ENCODE measurements around the gene TPK1.
A peak's percentile ranks its signal among the peaks of the same experiment; 100 is the strongest.
"Not testable (repeated sequence)": the region's sequence is repeated elsewhere in the genome, so short reads cannot be mapped to it uniquely, and the experiment has no call there.

The TPK1 gene

DNA sequence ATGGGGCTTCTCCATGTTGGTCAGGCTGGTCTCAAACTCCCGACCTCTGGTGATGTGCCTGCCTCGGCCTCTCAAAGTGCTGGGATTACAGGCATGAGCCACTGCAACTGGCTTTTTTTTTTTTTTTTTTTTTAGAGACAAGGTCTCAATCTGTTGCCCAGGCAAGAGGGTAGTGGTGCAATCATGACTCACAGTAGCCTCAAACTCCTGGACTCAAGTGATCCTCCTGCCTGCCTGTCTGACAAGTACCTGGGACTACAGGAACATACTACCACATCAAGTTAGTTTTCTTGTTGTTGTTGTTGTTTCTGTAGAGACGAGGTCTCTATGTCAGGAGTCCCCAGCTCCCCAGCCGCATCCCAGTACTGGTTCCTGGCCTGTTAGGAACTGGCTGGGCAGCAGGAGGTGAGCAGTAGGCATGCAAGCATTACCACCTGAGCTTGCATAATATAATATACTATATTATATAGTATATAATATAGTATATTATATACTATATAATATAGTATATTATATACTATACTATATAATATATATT is 55.7 kb downstream of the TPK1 start:
- DNase-seq (ENCODE audit: low read depth in 3 of 3, low spot score in 1 of 3): no peak

DNA sequence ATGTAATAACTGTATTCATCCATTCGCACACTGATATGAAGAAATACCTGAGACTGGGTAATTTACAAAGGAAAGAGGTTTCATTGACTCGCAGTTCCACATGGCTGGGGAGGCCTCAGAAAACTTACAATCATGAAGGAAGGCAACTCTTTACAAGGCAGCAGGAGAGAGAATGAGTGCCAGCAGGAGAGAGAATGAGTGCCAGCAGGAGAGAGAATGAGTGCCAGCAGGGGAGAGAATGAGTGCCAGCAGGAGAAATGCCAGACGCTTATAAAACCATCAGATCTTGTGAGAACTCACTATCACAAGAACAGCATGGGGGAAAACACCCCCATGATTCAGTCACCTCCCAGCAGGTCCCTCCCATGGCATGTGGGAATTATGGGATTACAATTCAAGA is 58.0 kb downstream of the TPK1 start:
- not testable (repeated sequence) for DNase-seq (ENCODE audit: low read depth in 3 of 3, low spot score in 1 of 3)

DNA sequence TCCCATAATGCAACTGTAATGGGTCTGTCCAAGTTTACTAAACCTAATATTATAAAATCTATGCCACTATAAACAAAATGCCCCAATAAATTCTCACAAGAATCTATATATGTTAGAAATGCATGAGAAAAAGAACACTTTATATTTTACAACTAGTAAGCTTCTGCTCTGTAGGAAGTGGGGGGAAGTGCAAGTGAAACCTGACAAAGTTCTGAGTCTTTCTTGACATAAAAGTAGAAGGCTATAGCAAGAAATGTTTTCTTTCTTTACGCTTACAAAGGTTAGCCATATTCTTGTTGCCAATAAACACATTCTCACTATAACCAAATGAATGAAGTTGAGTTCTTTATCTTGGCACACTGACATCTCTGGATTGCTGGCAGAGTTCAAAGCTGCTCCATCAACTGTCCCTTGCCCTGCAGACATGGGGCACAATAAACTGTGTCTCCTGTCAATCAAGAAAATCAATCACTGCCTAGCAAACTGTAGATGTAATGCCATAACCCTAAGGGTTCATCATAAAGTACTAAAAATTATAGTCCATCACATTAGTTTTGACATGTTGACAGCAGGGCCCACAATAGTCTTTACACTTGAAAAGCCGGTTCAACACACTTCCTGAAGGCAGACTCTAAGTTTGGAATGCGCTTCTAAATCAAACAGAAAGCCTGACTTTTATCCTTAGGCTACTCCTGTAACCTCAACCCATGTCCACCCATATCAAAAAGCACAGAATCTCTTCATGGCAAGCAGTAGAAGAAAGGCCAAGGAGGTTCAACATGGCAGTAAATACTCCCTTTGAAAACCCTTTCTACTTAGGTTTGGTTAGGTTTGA is 58.6 kb downstream of the TPK1 start:
- DNase-seq (ENCODE audit: low read depth in 3 of 3, low spot score in 1 of 3): no peak

DNA sequence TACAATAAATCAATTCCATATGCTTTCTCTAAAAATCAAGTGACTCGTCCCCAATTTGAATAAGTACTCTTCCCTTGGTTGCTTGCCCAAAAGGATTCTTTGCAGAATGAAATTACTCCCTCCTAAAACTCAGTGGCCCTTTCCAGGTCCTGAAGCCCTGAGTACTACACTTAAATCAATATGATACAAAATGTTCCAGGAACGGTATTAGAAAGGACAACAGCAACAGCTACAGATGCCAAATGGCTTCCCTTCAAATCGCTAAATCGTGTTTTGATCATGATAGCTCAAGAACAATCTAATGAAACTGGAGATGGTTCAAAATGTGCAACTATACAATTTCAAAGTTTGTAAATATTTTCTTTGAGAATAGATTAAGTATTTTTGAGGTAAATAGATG is 59.4 kb downstream of the TPK1 start:
- DNase-seq (ENCODE audit: low read depth in 3 of 3, low spot score in 1 of 3): no peak

DNA sequence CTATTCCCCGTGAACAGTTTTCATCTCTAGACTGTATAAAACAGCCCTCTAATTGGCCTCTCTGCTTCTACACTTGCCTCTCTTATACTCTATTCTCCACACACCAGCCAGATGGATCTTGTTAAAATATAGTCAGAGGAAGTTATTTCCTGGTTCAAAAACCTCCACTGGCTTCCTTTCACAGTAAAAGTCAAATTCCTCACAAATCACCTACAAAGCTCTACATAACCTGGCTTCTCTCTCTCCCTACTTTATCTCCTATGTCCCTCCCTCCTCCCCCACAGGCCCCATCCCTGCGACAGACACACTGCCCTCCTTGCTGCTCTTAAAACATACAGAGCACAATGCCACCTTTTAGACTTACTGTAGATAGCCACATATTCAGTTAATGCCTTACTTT is 60.1 kb downstream of the TPK1 start:
- DNase-seq (ENCODE audit: low read depth in 3 of 3, low spot score in 1 of 3): no peak

DNA sequence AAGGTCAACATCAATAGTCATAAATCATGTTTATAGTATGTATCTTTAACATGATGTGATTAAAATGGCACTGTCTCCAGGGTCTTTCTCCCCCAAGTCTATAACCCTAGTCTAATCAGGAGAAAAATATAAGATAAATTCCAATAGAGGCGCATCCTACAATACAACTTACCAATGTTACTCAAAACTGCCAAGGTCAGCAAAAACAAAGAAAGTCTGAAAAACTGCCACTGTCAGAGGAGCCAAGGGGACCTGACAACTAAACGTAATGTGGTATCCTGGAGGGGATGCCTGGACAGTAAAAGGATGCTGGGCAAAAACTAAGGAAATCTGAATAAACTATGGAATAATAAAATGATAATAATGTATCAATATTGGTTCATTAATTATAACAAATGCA is 63.9 kb downstream of the TPK1 start:
- no peak for DNase-seq (ENCODE audit: low read depth in 3 of 3, low spot score in 1 of 3)

DNA sequence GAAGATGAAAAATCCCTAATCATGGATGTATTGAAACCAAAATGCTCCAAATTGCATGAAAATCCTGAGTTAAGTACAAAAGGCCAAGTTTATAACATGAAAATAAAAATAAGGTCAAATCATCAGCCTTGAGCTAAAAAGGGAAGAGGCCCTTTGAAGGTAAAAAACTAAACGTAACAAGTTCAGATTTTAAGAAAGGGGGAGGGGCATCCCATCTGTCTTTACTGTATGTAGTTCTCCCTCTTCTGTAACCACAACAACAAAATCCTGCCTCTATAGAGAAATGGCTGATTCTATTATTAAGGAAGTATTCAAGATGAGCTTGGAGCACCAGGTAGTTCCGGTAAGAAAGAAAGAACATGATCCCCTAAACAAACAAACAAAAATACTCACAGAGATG is 64.7 kb downstream of the TPK1 start:
- no peak for DNase-seq (ENCODE audit: low read depth in 3 of 3, low spot score in 1 of 3)

DNA sequence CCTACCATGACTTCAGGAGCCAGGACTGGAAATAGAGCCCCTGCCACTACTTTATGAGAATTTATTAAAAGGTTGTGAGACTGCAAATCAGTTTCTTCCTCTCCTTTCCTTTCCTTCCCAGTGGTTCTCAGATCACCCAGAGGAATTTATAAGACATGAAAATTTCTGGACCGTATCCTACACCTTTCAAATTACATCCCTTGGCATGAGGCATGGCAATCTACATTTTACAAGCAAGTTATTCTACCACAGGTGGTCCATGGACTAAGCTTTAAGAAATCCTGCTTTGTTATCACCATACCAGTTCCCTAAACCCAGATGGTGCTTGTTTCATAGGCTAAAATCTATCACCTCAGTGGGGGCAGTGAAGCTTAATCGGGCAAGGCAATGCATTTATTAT is 66.5 kb downstream of the TPK1 start:
- no peak for DNase-seq (ENCODE audit: low read depth in 3 of 3, low spot score in 1 of 3)

DNA sequence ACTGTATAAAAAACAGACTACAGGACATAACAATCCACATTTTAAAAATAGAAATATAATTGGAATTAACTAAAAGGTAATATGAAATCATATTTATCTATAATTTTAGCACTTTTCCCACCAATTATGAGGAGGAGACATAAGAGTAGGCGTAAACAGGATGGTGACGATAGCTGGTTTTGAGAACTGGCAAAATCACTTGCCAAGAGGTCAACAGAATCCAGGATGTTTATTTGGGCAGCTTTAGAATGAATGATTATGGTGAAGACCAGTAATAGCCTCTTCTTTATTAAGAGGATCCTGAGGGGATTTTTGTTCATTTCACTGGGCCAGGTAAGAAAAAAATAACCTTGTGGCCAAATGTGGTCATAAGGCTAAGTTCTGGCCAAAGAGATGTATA is 67.2 kb downstream of the TPK1 start:
- no peak for DNase-seq (ENCODE audit: low read depth in 3 of 3, low spot score in 1 of 3)

DNA sequence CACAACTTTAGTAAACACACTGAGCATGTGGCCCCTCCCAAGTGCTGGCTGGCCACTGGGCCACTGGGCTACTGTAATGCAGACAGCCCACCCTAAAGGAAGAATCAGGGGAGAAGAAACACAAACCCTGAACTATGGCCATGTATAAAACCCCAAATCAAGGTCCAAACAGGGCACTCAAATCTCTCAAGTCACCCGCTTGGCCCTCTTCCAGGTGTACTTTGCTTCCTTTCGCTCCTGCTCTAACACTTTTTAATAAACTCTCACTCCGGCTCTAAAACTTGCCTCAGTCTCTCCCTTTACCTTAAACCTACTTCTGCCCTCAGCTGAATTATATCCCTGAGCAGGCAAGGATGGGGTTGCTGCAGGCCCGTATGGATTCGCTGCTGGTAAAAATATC is 72.6 kb downstream of the TPK1 start:
- no peak for DNase-seq (ENCODE audit: low read depth in 3 of 3, low spot score in 1 of 3)

DNA sequence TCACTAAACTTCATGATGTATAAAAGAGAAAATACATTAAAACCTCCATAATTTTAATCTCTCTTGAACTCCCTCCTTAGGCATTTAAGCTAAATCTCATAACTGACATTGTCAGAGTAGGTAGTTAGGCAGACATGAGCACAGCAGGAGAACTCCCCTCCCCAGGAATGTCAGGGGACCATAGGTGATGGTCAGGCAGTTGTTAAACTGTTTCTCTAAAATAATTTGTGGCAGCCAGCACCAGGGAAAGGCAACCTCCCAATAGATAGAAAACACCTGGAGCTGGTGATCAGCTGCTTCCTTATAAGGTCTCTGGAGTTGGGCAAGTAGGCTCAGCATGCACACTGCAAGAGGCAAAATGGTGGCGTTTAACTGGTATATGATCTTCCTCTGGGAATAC is 73.0 kb downstream of the TPK1 start:
- DNase-seq (ENCODE audit: low read depth in 3 of 3, low spot score in 1 of 3): no peak

DNA sequence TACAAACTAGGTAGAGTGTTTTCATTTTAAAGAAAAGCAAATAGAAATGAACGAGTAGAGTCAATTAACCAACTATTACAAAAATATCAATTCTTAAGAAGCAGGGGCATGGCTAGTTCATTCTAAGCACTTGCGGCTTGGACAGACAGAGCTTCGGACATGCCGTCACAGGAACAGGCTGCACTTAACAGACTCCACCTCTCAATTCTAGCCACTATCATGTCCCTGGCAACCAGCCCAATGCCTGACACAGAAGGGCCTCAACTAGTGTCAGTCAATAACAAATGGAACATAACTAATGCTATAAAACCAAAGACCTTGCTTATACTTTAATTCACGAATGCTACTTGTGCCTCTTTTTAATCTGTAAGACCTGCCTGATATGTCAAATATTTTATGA is 74.4 kb downstream of the TPK1 start:
- no peak for DNase-seq (ENCODE audit: low read depth in 3 of 3, low spot score in 1 of 3)

DNA sequence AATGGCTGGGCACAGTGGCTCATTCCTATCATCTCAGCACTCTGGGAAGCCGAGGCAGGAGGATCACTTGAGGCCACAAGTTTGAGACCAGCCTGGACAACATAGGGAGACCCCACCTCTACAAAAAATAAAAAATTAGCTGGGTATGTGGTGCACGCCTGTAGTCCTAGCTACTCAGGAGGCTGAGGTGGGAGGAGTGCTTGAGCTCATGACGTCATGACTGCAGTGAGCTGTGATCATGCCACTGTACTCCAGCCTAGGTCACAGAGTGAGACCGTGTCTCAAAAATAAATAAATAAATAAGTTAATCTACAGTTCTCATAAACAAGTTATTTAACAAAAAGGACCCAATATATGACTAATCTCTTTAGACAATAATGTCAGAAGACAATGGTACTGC is 76.2 kb downstream of the TPK1 start:
- DNase-seq (ENCODE audit: low read depth in 3 of 3, low spot score in 1 of 3): no peak

DNA sequence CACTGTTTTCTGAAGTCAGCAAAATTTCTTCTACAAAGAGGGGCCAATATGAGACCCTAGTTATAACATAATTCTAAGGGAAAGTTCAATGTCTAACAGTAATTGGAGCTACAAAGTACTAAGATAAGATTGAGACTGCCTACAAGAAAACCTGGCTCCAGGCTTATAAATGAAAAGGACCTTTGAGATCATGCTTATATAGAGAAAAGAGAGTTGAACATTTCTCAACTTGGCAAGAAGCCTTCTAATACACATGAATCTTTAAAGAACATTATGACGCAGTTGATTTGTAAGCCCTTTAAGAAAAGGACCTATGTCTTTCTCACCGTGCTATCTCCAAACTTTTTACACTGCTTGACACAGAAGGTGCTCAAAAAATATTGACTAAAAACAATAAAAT is 87.9 kb downstream of the TPK1 start:
- DNase-seq (ENCODE audit: low read depth in 3 of 3, low spot score in 1 of 3): no peak

DNA sequence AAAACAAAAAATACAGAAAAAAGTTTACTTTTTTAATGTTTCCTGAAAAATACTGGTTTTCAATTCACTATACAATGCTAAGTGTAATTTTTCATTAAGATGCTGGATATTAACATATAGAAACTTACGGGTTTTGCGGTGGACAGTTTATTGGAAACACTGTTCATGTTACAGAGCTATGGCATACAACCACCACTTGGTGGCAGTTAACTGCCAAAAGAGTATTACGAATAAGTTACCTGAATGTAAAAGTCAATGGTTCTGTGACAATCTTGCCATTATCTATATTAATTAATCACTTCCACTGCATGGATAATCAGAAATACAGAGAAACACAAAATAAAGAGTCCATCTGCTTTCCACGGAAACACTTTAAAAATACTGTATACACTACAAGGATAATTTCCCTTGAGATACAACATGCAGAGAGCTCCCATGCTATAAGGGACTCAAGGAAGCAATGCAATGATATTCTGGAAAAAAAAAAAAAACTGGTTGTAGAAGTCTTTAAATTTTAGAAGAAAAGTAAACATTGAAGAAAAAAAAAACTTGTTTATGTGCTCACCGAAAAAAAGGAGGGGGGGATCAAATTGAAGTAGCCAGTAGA is 97.0 kb downstream of the TPK1 start:
- DNase-seq (ENCODE audit: low read depth in 3 of 3, low spot score in 1 of 3): peak in 1 of 3 donors; percentile 3

DNA sequence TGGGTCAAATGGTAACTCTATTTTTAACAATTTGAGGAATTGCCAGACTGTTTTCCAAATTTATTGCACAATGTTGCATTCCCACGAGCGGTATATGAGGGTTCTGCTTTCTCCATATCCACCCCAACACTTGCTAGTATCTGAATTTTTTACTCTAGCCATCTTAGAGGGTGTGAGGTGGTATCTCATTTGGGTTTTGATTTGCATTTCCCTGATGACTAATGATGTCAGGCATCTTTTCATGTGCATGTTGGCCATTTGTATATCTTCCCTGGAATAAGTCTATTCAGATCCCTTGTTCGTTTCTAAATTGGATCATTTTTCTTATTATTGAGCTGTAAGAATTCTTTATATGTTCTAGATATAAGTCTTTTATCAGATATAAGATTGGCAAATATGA is 97.7 kb downstream of the TPK1 start:
- DNase-seq (ENCODE audit: low read depth in 3 of 3, low spot score in 1 of 3): no peak

DNA sequence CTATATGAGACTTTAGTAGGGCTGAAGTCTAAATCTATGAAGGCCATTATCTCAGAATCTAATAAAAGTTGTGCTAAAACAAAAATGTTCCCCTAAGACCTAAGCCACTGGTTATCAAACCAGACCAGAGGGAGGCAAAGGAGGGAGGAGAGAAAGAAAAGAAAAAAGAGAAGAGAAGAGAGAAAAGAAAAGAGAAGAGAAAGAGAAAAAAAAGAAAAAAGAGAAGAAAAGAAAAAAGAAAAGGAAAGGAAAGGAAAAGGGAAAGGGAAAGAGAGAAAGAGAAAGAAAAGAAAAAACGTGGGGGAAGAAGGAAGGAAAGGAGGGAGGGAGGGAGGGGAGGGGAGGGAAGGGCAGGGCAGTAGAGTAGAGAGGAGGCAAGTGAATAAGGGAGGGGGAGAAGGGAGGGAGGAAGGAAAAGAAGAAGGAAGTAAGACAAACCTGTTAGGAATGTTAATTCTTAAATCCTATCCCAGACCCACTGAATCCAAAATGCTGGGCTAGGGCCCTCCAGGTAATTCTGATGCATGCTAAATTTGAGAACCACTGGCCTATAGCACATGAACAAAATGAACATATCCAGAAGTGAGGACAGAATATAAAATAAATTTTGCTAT is 98.9 kb downstream of the TPK1 start:
- no peak for DNase-seq (ENCODE audit: low read depth in 3 of 3, low spot score in 1 of 3)

DNA sequence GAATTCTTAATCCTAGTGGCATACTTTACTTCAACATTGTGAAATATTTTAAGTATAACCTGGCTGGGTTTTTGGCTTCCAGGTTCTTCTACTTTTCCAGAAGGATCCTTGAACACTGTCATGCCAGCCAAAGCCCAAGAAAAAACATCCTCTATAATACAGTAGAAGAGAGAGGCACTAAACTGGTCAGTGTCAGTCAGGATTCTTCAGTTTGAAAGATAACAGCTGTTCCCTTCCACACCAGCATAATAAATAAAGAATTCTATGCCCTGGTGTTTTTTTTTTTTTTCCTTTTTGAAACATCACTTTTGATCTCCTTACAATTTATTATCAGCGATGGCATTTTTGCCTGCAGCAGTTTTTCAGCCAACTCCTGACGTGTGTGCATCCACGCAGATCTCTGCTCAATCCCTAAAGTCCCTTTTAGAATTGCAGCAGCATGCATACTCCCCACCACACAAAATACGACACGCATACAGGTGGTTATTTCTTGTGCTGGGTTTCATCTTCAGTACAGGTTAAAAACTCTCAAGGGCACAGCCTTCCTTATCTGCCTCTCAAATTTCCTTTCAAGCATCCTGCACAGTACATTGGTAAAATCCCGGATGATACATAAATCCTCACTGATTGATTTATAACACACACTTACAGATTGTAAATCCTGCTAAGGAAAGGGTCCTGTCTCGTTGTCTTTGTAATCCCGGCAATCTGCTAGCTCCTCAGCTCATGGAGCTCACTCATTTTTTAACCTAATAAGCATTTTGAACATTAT is 100.2 kb downstream of the TPK1 start:
- DNase-seq (ENCODE audit: low read depth in 3 of 3, low spot score in 1 of 3): no peak

DNA sequence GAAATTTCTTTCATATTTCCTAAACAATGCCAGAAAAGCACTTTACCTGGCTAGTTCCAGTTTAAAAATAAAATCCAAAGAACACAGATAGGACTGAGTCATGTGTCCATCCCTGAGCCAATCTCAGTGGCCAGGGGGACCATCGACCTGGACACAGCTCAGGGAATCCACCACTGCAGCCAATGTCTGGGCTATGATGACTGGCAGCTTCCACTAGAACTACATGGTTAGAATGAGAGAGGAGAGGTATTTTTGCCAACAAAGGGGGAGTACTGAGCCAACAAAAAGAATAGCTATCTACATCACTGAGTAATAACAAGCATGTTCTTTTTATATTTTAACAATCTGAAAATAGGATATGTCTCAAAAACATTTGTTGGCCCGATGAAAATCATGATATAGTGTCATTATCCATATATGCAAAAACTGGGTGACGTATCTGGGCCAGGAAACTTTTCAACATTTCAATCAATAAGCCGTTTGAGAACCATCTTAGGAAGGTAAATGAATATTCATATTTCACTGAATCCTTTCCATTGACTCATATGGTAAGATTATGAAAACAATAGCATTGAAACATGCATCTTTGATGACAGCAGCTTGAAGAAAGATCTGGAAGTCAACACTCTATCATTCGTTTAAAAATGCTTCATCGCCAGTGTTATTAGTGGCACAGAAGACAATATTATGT is 104.0 kb downstream of the TPK1 start:
- DNase-seq (ENCODE audit: low read depth in 3 of 3, low spot score in 1 of 3): no peak

DNA sequence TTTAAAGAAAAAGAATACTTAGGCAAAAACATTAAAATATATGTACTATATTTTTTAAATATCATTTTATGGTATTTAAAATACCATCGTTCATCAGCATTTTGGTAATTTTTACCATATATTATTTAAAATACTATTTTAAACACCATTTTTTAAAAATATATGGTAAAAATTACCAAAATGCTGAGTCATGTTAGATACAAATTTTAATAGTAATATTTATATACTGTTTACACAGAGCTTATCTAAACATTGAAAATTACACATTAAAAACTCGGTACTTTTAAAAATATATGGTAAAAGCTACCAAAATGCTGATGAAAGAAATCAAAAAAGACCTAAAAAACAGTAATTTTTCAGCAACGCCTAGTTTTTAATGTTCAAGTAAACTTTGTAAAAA is 105.6 kb downstream of the TPK1 start:
- no peak for DNase-seq (ENCODE audit: low read depth in 3 of 3, low spot score in 1 of 3)

DNA sequence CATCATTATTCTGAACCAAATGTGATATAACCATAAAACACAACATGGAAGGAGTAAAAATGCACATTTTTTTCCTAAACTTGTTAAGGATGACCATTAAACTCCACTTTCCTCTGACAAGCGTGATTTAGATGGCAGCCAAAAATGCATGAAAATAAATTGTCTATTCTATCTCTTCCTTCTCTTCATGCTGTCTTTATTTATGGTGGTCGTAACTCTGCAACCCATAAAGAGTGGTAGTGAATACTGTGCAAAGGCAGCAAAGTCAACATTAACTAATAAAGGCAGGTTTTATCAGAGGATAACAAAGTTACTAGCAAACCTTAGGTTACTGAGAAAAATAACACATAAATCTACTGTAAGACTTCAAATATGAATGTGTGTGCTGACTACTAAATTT is 106.6 kb downstream of the TPK1 start:
- no peak for DNase-seq (ENCODE audit: low read depth in 3 of 3, low spot score in 1 of 3)
